ENCODE data around the gene GSG1L. TPM values are rescaled to one million over a fixed set of nuclear protein-coding genes. Genes with fewer than 3 reads are reported as not detected.
"Not testable (repeated sequence)": the region's sequence is repeated elsewhere in the genome, so short reads cannot be mapped to it uniquely, and the experiment has no call there.

The GSG1L gene
- total and polyA plus RNA-seq, 9 donors = 1.5 to 4.3 (median 2.9) TPM

- WGBS (ENCODE audit: insufficient coverage) = 58% methylated on average over 8 of the region's 8 CpGs
- Histone ChIP-seq H3K4me3 (ENCODE audit: low read length) (no peak overlapping the region), H3K27ac (ENCODE audit: low read length) (no peak overlapping the region), H3K9me3 (replicated peaks; ENCODE audit: control insufficient read depth, low read depth, low read length) (no peaks in the 10 kb centered on the region), H3K27me3 (ENCODE audit: control insufficient read depth, insufficient read depth, low read length) (peaks cover 2% of the 10 kb centered on the region), H3K4me1 (ENCODE audit: control insufficient read depth, insufficient read depth, low read length) (no peaks in the 10 kb centered on the region), H3K36me3 (ENCODE audit: control insufficient read depth, insufficient read depth, low read length) (no peaks in the 10 kb centered on the region)
- DNase-seq = no peak
Measured at GRCh38 chr16:27894386-27894785, 169.1 kb downstream of the GSG1L start.

GRCh38 chr16:27892879-27893278 is 170.6 kb downstream of the GSG1L start:
- H3K4me3 ChIP-seq (ENCODE audit: low read length) = no peak overlapping the region
- WGBS (ENCODE audit: insufficient coverage) = 31% methylated on average over 8 of the region's 9 CpGs
- no peaks in the 10 kb centered on the region for H3K36me3 ChIP-seq (ENCODE audit: control insufficient read depth, insufficient read depth, low read length)
- H3K9me3 ChIP-seq (replicated peaks; ENCODE audit: control insufficient read depth, low read depth, low read length) = no peaks in the 10 kb centered on the region
- DNase-seq = no peak
- peaks cover 2% of the 10 kb centered on the region for H3K27me3 ChIP-seq (ENCODE audit: control insufficient read depth, insufficient read depth, low read length)
- no peak overlapping the region for H3K27ac ChIP-seq (ENCODE audit: low read length)
- H3K4me1 ChIP-seq (ENCODE audit: control insufficient read depth, insufficient read depth, low read length) = no peaks in the 10 kb centered on the region

- H3K4me1 ChIP-seq (ENCODE audit: control insufficient read depth, insufficient read depth, low read length) = no peaks in the 10 kb centered on the region
- peaks cover 2% of the 10 kb centered on the region for H3K27me3 ChIP-seq (ENCODE audit: control insufficient read depth, insufficient read depth, low read length)
- DNase-seq = no peak
- no peak overlapping the region for H3K4me3 ChIP-seq (ENCODE audit: low read length)
- H3K27ac ChIP-seq (ENCODE audit: low read length) = no peak overlapping the region
- H3K9me3 ChIP-seq (replicated peaks; ENCODE audit: control insufficient read depth, low read depth, low read length) = no peaks in the 10 kb centered on the region
- H3K36me3 ChIP-seq (ENCODE audit: control insufficient read depth, insufficient read depth, low read length) = no peaks in the 10 kb centered on the region
- 37% methylated on average over 3 of the region's 12 CpGs for WGBS (ENCODE audit: insufficient coverage)
Measured at GRCh38 chr16:27890866-27891265, 172.6 kb downstream of the GSG1L start.

GRCh38 chr16:27890006-27890405 is 173.5 kb downstream of the GSG1L start:
- H3K27me3 ChIP-seq (ENCODE audit: control insufficient read depth, insufficient read depth, low read length) = no peaks in the 10 kb centered on the region

GRCh38 chr16:27883576-27883975 is 179.9 kb downstream of the GSG1L start:
- DNase-seq = no peak
- no peak overlapping the region for H3K27ac ChIP-seq (ENCODE audit: low read length)
- H3K36me3 ChIP-seq (ENCODE audit: control insufficient read depth, insufficient read depth, low read length) = no peaks in the 10 kb centered on the region
- no peaks in the 10 kb centered on the region for H3K4me1 ChIP-seq (ENCODE audit: control insufficient read depth, insufficient read depth, low read length)
- WGBS (ENCODE audit: insufficient coverage) = 33% methylated on average over 3 of the region's 5 CpGs
- H3K9me3 ChIP-seq (replicated peaks; ENCODE audit: control insufficient read depth, low read depth, low read length) = no peaks in the 10 kb centered on the region
- H3K4me3 ChIP-seq (ENCODE audit: low read length) = no peak overlapping the region
- no peaks in the 10 kb centered on the region for H3K27me3 ChIP-seq (ENCODE audit: control insufficient read depth, insufficient read depth, low read length)

More at GRCh38 chr16:27890006-27890405, 173.5 kb downstream of the GSG1L start:
- H3K27ac ChIP-seq (ENCODE audit: low read length) = no peak overlapping the region
- 78% methylated on average over 5 of the region's 6 CpGs for WGBS (ENCODE audit: insufficient coverage)
- H3K9me3 ChIP-seq (replicated peaks; ENCODE audit: control insufficient read depth, low read depth, low read length) = no peaks in the 10 kb centered on the region
- no peaks in the 10 kb centered on the region for H3K36me3 ChIP-seq (ENCODE audit: control insufficient read depth, insufficient read depth, low read length)
- H3K4me3 ChIP-seq (ENCODE audit: low read length) = no peak overlapping the region
- DNase-seq = no peak
- H3K4me1 ChIP-seq (ENCODE audit: control insufficient read depth, insufficient read depth, low read length) = no peaks in the 10 kb centered on the region

- H3K27ac ChIP-seq (ENCODE audit: low read length) = no peak overlapping the region
- no peaks in the 10 kb centered on the region for H3K4me1 ChIP-seq (ENCODE audit: control insufficient read depth, insufficient read depth, low read length)
- no peaks in the 10 kb centered on the region for H3K9me3 ChIP-seq (replicated peaks; ENCODE audit: control insufficient read depth, low read depth, low read length)
- no peak overlapping the region for H3K4me3 ChIP-seq (ENCODE audit: low read length)
- DNase-seq = no peak
- no peaks in the 10 kb centered on the region for H3K27me3 ChIP-seq (ENCODE audit: control insufficient read depth, insufficient read depth, low read length)
- 40% methylated on average over 1 of the region's 2 CpGs for WGBS (ENCODE audit: insufficient coverage)
- H3K36me3 ChIP-seq (ENCODE audit: control insufficient read depth, insufficient read depth, low read length) = no peaks in the 10 kb centered on the region
Measured at GRCh38 chr16:27880287-27880686, 183.2 kb downstream of the GSG1L start.

- Histone ChIP-seq H3K36me3 (ENCODE audit: control insufficient read depth, insufficient read depth, low read length) (no peaks in the 10 kb centered on the region), H3K9me3 (replicated peaks; ENCODE audit: control insufficient read depth, low read depth, low read length) (peaks cover 1% of the 10 kb centered on the region), H3K4me1 (ENCODE audit: control insufficient read depth, insufficient read depth, low read length) (no peaks in the 10 kb centered on the region), H3K27me3 (ENCODE audit: control insufficient read depth, insufficient read depth, low read length) (no peaks in the 10 kb centered on the region), H3K27ac (ENCODE audit: low read length) (no peak overlapping the region), H3K4me3 (ENCODE audit: low read length) (no peak overlapping the region)
- 10% methylated on average over 1 of the region's 3 CpGs for WGBS (ENCODE audit: insufficient coverage)
- no peak for DNase-seq
Measured at GRCh38 chr16:27879601-27880247, 183.8 kb downstream of the GSG1L start.

GRCh38 chr16:27872627-27873026 is 190.9 kb downstream of the GSG1L start:
- not testable (repeated sequence) for H3K27ac ChIP-seq (ENCODE audit: low read length); H3K27me3 ChIP-seq (ENCODE audit: control insufficient read depth, insufficient read depth, low read length); H3K9me3 ChIP-seq (replicated peaks; ENCODE audit: control insufficient read depth, low read depth, low read length); H3K4me3 ChIP-seq (ENCODE audit: low read length); DNase-seq; H3K4me1 ChIP-seq (ENCODE audit: control insufficient read depth, insufficient read depth, low read length); H3K36me3 ChIP-seq (ENCODE audit: control insufficient read depth, insufficient read depth, low read length)
- WGBS (ENCODE audit: insufficient coverage) = no CpG with 5 or more reads among the region's 1 CpG

- H3K4me1 ChIP-seq (ENCODE audit: control insufficient read depth, insufficient read depth, low read length) = no peaks in the 10 kb centered on the region
- no peak for DNase-seq
- no peaks in the 10 kb centered on the region for H3K36me3 ChIP-seq (ENCODE audit: control insufficient read depth, insufficient read depth, low read length)
- H3K9me3 ChIP-seq (replicated peaks; ENCODE audit: control insufficient read depth, low read depth, low read length) = peaks cover 3% of the 10 kb centered on the region
- 46% methylated on average over 3 of the region's 4 CpGs for WGBS (ENCODE audit: insufficient coverage)
- H3K27ac ChIP-seq (ENCODE audit: low read length) = no peak overlapping the region
- H3K27me3 ChIP-seq (ENCODE audit: control insufficient read depth, insufficient read depth, low read length) = no peaks in the 10 kb centered on the region
- H3K4me3 ChIP-seq (ENCODE audit: low read length) = no peak overlapping the region
Measured at GRCh38 chr16:27870116-27870798, 193.3 kb downstream of the GSG1L start.

GRCh38 chr16:27869411-27869810 is 194.1 kb downstream of the GSG1L start:
- WGBS (ENCODE audit: insufficient coverage) = 97% methylated on average over 1 of the region's 1 CpG
- H3K27me3 ChIP-seq (ENCODE audit: control insufficient read depth, insufficient read depth, low read length) = no peaks in the 10 kb centered on the region
- H3K36me3 ChIP-seq (ENCODE audit: control insufficient read depth, insufficient read depth, low read length) = no peaks in the 10 kb centered on the region
- DNase-seq = no peak
- H3K27ac ChIP-seq (ENCODE audit: low read length) = no peak overlapping the region
- H3K9me3 ChIP-seq (replicated peaks; ENCODE audit: control insufficient read depth, low read depth, low read length) = no peaks in the 10 kb centered on the region
- H3K4me1 ChIP-seq (ENCODE audit: control insufficient read depth, insufficient read depth, low read length) = no peaks in the 10 kb centered on the region
- H3K4me3 ChIP-seq (ENCODE audit: low read length) = no peak overlapping the region

All from muscle of leg (tissue), 11 donors.